Left ventricle myocardium inferior (tissue), 1 donor: ENCODE measurements around the gene SNRPD3. TPM values are rescaled to one million over a fixed set of nuclear protein-coding genes. Genes with fewer than 3 reads are reported as not detected.

Experiments used
- DNase-seq: peaks from one replicate; pipeline ENCODE4 v3.0.0-alpha.2; 2020
- H3K27ac ChIP-seq: fragments of 200-600 bp; replicated peaks from 2 replicates; pipeline ENCODE4 v1.8.0; 2021
- H3K27me3 ChIP-seq: fragments of 200-600 bp; 2 replicates; pipeline ENCODE4 v1.8.0; 2021; ENCODE audit warnings: low read depth
- H3K36me3 ChIP-seq: fragments of 200-600 bp; 2 replicates; pipeline ENCODE4 v1.8.0; 2021
- H3K4me1 ChIP-seq: fragments of 200-600 bp; 2 replicates; pipeline ENCODE4 v1.8.0; 2021
- H3K4me3 ChIP-seq: fragments of 200-600 bp; 2 replicates; pipeline ENCODE4 v1.8.0; 2021; ENCODE audit warnings: mild to moderate bottlenecking, moderate library complexity
- H3K9me3 ChIP-seq: fragments of 200-600 bp; replicated peaks from 2 replicates; pipeline ENCODE4 v1.8.0; 2021
- CTCF ChIP-seq: fragments of 200-600 bp; IDR thresholded peaks from 2 replicates; pipeline ENCODE4 v1.8.0; 2021; ENCODE audit warnings: antibody characterized with exemption, mild to moderate bottlenecking, borderline replicate concordance
- intact Hi-C: fragments of 100-400 bp; cut with micrococcal nuclease; formaldehyde crosslinking; loops from one replicate; pipeline ENCODE4 v1.11.0; 2022
- total RNA-seq: library from RNA; stranded (reverse); fragmentation: NEBNext Ultra II Directional; extraction: Animal tissue kit (Norgen Biotek cat#: 25700); gene quantifications from one replicate; pipeline ENCODE4 v1.2.1, GENCODE V29; 2021
- donor health status: DM: no; HTN: yes; CAD: no; lungs with severe emphysema.

The SNRPD3 gene
- total RNA-seq, 1 donor from 2014 or later, result 69.9 TPM

- no peak overlapping the region for H3K4me3 ChIP-seq
- DNase-seq, result no peak
- H3K27me3 ChIP-seq, result no peaks in the 10 kb centered on the region
- TF ChIP-seq CTCF, result no peak
- H3K36me3 ChIP-seq, result no peaks in the 10 kb centered on the region
- intact Hi-C loops, result no loop called here
- peaks cover 7% of the 10 kb centered on the region for H3K4me1 ChIP-seq
- H3K9me3 ChIP-seq, result no peaks in the 10 kb centered on the region
- H3K27ac ChIP-seq, result no peak overlapping the region
Measured at GRCh38 chr22:24518228-24518627, 37.6 kb upstream of the SNRPD3 start.

DNA sequence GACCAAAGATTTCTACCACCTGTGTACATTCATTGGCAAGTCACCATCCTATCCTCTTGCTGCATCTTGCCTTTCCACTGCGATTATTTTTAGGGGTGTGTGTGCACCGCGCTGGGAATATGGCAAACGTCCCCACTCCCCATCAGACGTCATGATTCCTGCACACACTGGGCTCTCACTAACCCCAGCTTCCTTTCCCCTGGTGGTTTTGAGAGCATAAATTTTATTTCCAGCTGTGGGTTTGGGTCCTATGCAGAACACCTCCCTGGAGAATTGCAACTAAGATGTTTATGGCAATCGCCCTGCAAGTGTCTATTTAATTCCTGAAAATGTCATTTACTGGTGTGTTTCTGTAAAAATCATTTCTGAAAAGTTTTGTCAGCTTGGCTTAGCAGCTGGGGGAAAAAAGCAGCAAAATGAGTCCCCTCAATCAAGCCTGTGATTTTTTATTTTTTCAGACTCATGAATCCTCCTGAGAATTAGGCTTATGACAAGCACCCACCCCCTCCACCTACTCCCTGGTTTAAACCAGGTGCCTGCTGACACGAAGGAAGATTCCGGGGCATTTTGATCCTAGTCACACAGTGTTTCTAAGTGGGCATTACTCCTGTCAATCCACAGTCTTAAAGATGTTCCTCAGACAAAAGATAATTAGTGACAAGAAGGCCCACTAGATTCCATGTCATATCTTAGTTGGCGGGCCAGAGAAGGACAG, 36.9 kb upstream of the SNRPD3 start:
- TF ChIP-seq CTCF, result no peak
- intact Hi-C loops, result no loop called here
- Histone ChIP-seq H3K27ac (peak overlapping the region; percentile 40), H3K4me3 (no peak overlapping the region), H3K9me3 (no peaks in the 10 kb centered on the region), H3K27me3 (no peaks in the 10 kb centered on the region), H3K4me1 (peaks cover 7% of the 10 kb centered on the region), H3K36me3 (no peaks in the 10 kb centered on the region)
- DNase-seq, result no peak

GRCh38 chr22:24519496-24519895, 36.3 kb upstream of the SNRPD3 start:
- no peak overlapping the region for H3K4me3 ChIP-seq
- intact Hi-C loops, result no loop called here
- no peaks in the 10 kb centered on the region for H3K36me3 ChIP-seq
- DNase-seq, result no peak
- TF ChIP-seq CTCF, result no peak
- H3K9me3 ChIP-seq, result no peaks in the 10 kb centered on the region
- peak overlapping the region; percentile 40 for H3K27ac ChIP-seq
- H3K4me1 ChIP-seq, result peaks cover 10% of the 10 kb centered on the region
- no peaks in the 10 kb centered on the region for H3K27me3 ChIP-seq

DNA sequence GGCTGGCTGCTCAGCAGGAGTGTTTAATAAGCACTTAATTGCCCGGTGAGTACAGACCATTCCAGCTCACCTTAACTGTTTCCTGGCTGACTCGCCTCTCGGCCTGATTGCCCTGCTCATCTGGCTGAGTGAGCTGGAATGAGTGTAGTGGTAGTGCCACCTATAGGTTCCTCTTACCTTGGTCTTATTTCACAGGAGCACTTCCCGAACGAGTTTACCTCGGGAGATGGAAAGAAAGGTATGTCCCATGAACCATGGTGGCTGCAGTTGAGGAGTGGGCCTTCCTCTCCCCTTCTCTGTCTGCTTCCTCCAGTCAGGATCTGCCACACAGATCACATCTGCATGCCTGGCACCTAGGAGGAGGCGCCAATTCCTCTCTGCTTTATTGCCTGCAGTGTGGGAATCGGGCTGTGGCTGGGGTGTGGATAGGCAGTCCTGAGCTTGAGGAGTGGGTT, 34.0 kb upstream of the SNRPD3 start:
- Histone ChIP-seq H3K27me3 (no peaks in the 10 kb centered on the region), H3K4me3 (no peak overlapping the region), H3K9me3 (no peaks in the 10 kb centered on the region), H3K27ac (no peak overlapping the region), H3K36me3 (no peaks in the 10 kb centered on the region), H3K4me1 (peaks cover 21% of the 10 kb centered on the region)
- intact Hi-C loops, result loop anchor here (10.0 kb wide), 1 partner anchor 197 kb away; no protein-coding TSS in a partner anchor
- TF ChIP-seq CTCF, result peak; percentile 60
- DNase-seq, result no peak

DNA sequence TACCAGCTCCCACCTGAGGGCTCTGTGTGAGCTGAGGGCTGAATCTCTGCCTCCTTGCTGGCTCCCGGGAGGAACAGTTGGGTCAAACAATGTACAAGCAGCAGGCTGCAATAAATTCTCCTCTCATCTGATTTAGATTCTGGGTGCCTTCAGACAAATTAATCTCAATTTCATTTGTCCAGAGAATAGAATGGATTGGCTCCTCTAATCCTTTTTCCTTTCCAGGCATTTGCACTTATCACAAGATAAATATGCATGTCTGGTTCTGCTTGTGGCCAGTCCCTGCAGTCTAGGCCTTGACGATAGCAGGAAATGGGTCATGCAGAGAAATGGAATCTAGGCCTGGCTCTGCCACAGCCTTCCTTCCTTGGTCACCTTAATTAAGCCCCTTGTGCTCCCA, 31.9 kb upstream of the SNRPD3 start:
- H3K27ac ChIP-seq, result no peak overlapping the region
- no peaks in the 10 kb centered on the region for H3K9me3 ChIP-seq
- intact Hi-C loops, result loop anchor here (10.0 kb wide), 1 partner anchor 199 kb away; no protein-coding TSS in a partner anchor
- DNase-seq, result no peak
- no peak for TF ChIP-seq CTCF
- H3K4me3 ChIP-seq, result no peak overlapping the region
- H3K4me1 ChIP-seq, result peaks cover 21% of the 10 kb centered on the region
- no peaks in the 10 kb centered on the region for H3K36me3 ChIP-seq
- no peaks in the 10 kb centered on the region for H3K27me3 ChIP-seq
